Activated naive CD8-positive, alpha-beta T cell treated with anti-CD3 and anti-CD28 coated beads, Interleukin-2, amount 50 U/mL, for 24 hours (primary cell): ENCODE data around the gene ESPN.
"Not testable (repeated sequence)": the region's sequence is repeated elsewhere in the genome, so short reads cannot be mapped to it uniquely, and the experiment has no call there.

Source experiments
- ATAC-seq: fragments of 150-1000 bp; cut with Tn5 transposase; one replicate; pipeline ENCODE4 v1.10.0; 2021
- DNase-seq: peaks from one replicate; pipeline ENCODE4 v3.0.0; 2021
- H3K27ac Mint-ChIP-seq: one replicate; pipeline ENCODE4 v1.8.0; 2021; ENCODE audit warnings: mild to moderate bottlenecking, mixed read lengths
- H3K27me3 Mint-ChIP-seq: one replicate; pipeline ENCODE4 v1.8.0; 2021; ENCODE audit warnings: mixed read lengths
- H3K36me3 Mint-ChIP-seq: one replicate; pipeline ENCODE4 v1.8.0; 2021; ENCODE audit warnings: low read depth, mixed read lengths
- H3K4me1 Mint-ChIP-seq: one replicate; pipeline ENCODE4 v1.8.0; 2021; ENCODE audit warnings: mixed read lengths
- H3K4me3 Mint-ChIP-seq: one replicate; pipeline ENCODE4 v1.8.0; 2021; ENCODE audit warnings: mild to moderate bottlenecking, moderate library complexity, mixed read lengths
- H3K9me3 Mint-ChIP-seq: one replicate; pipeline ENCODE4 v1.8.0; 2021; ENCODE audit warnings: mixed read lengths

The ESPN gene

GRCh38 chr1:6417961-6418667 is 6.5 kb upstream of the ESPN start:
- H3K4me1 Mint-ChIP-seq: peaks cover 5% of the 10 kb centered on the region
- DNase-seq (no peak), ATAC-seq (no peak)
- no peaks in the 10 kb centered on the region for H3K36me3 Mint-ChIP-seq
- H3K27me3 Mint-ChIP-seq: peaks cover 76% of the 10 kb centered on the region
- no peak overlapping the region for H3K4me3 Mint-ChIP-seq
- H3K9me3 Mint-ChIP-seq: no peaks in the 10 kb centered on the region
- H3K27ac Mint-ChIP-seq: no peak overlapping the region

- Mint-ChIP-seq H3K27me3 (peaks cover 78% of the 10 kb centered on the region), H3K4me3 (no peak overlapping the region)
- ATAC-seq: no peak
These were observed 5.7 kb upstream of the ESPN start for GRCh38 chr1:6418668-6419396.

GRCh38 chr1:6419397-6419803 is 5.2 kb upstream of the ESPN start:
- Mint-ChIP-seq H3K9me3 (no peaks in the 10 kb centered on the region), H3K36me3 (no peaks in the 10 kb centered on the region), H3K27ac (no peak overlapping the region), H3K4me3 (no peak overlapping the region), H3K4me1 (peaks cover 10% of the 10 kb centered on the region), H3K27me3 (peaks cover 80% of the 10 kb centered on the region)
- no peak for DNase-seq
- no peak for ATAC-seq

More at GRCh38 chr1:6418668-6419396, 5.7 kb upstream of the ESPN start:
- Mint-ChIP-seq H3K4me1 (peaks cover 5% of the 10 kb centered on the region), H3K9me3 (no peaks in the 10 kb centered on the region), H3K36me3 (no peaks in the 10 kb centered on the region), H3K27ac (no peak overlapping the region)
- no peak for DNase-seq

- H3K4me3 Mint-ChIP-seq: no peak within 1 kb of the TSS
- H3K27me3 Mint-ChIP-seq: peaks cover 77% of the 10 kb centered on the region
- no peaks in the 10 kb centered on the region for H3K36me3 Mint-ChIP-seq
- DNase-seq (no peak), ATAC-seq (no peak)
- no peak within 1 kb of the TSS for H3K27ac Mint-ChIP-seq
- peaks cover 8% of the 10 kb centered on the region for H3K4me1 Mint-ChIP-seq
- no peaks in the 10 kb centered on the region for H3K9me3 Mint-ChIP-seq
These were observed 4.6 kb upstream of the ESPN start, which contains the start of gene HES2 for GRCh38 chr1:6419804-6420453. Gene HES2 (minus strand): TSS chr1:6419919. CDS start chr1:6419820, 99 bp downstream.

- DNase-seq (no peak), ATAC-seq (no peak)
- H3K4me1 Mint-ChIP-seq: peaks cover 8% of the 10 kb centered on the region
- H3K4me3 Mint-ChIP-seq: no peak overlapping the region
- peaks cover 75% of the 10 kb centered on the region for H3K27me3 Mint-ChIP-seq
- no peaks in the 10 kb centered on the region for H3K9me3 Mint-ChIP-seq
- no peak overlapping the region for H3K27ac Mint-ChIP-seq
- H3K36me3 Mint-ChIP-seq: no peaks in the 10 kb centered on the region
These were observed 4.0 kb upstream of the ESPN start for GRCh38 chr1:6420454-6421042.

GRCh38 chr1:6421266-6421665 is 3.3 kb upstream of the ESPN start:
- H3K4me3 Mint-ChIP-seq: no peak overlapping the region
- no peak overlapping the region for H3K27ac Mint-ChIP-seq
- ATAC-seq (no peak), DNase-seq (no peak)
- peaks cover 71% of the 10 kb centered on the region for H3K27me3 Mint-ChIP-seq
- H3K4me1 Mint-ChIP-seq: peaks cover 8% of the 10 kb centered on the region
- H3K9me3 Mint-ChIP-seq: no peaks in the 10 kb centered on the region
- H3K36me3 Mint-ChIP-seq: no peaks in the 10 kb centered on the region

- peaks cover 8% of the 10 kb centered on the region for H3K4me1 Mint-ChIP-seq
- DNase-seq (peak; percentile 75), ATAC-seq (peak; percentile 56)
- no peak overlapping the region for H3K27ac Mint-ChIP-seq
- H3K27me3 Mint-ChIP-seq: peaks cover 58% of the 10 kb centered on the region
- H3K4me3 Mint-ChIP-seq: no peak overlapping the region
- no peaks in the 10 kb centered on the region for H3K9me3 Mint-ChIP-seq
- no peaks in the 10 kb centered on the region for H3K36me3 Mint-ChIP-seq
These were observed 1.1 kb upstream of the ESPN start for GRCh38 chr1:6423321-6423999.

- Mint-ChIP-seq H3K27ac (no peak overlapping the region), H3K4me3 (peak overlapping the region; percentile 21), H3K36me3 (no peaks in the 10 kb centered on the region), H3K9me3 (no peaks in the 10 kb centered on the region), H3K4me1 (peaks cover 8% of the 10 kb centered on the region), H3K27me3 (peaks cover 56% of the 10 kb centered on the region)
- DNase-seq (no peak), ATAC-seq (no peak)
These were observed 493 bp upstream of the ESPN start for GRCh38 chr1:6424000-6424565.

- Mint-ChIP-seq H3K4me1 (peaks cover 8% of the 10 kb centered on the region), H3K27ac (no peak overlapping the region), H3K9me3 (no peaks in the 10 kb centered on the region), H3K27me3 (peaks cover 57% of the 10 kb centered on the region), H3K4me3 (no peak overlapping the region), H3K36me3 (no peaks in the 10 kb centered on the region)
- ATAC-seq (no peak), DNase-seq (no peak)
These were observed 1.1 kb downstream of the ESPN start for GRCh38 chr1:6425658-6426057.

GRCh38 chr1:6426277-6426971 is 1.8 kb downstream of the ESPN start:
- H3K27ac Mint-ChIP-seq: no peak overlapping the region
- peaks cover 51% of the 10 kb centered on the region for H3K27me3 Mint-ChIP-seq
- DNase-seq (no peak), ATAC-seq (no peak)
- no peak overlapping the region for H3K4me3 Mint-ChIP-seq
- no peaks in the 10 kb centered on the region for H3K9me3 Mint-ChIP-seq
- H3K4me1 Mint-ChIP-seq: peaks cover 6% of the 10 kb centered on the region
- no peaks in the 10 kb centered on the region for H3K36me3 Mint-ChIP-seq

GRCh38 chr1:6426972-6427350 is 2.4 kb downstream of the ESPN start:
- Mint-ChIP-seq H3K36me3 (no peaks in the 10 kb centered on the region), H3K4me3 (no peak overlapping the region), H3K27ac (no peak overlapping the region), H3K9me3 (no peaks in the 10 kb centered on the region), H3K4me1 (peaks cover 6% of the 10 kb centered on the region), H3K27me3 (peaks cover 45% of the 10 kb centered on the region)
- DNase-seq (no peak), ATAC-seq (no peak)

GRCh38 chr1:6427441-6428390 is 3.1 kb downstream of the ESPN start:
- H3K4me3 Mint-ChIP-seq: no peak overlapping the region
- ATAC-seq: no peak

GRCh38 chr1:6428453-6428852 is 3.9 kb downstream of the ESPN start:
- not testable (repeated sequence) for H3K4me3 Mint-ChIP-seq, H3K36me3 Mint-ChIP-seq, ATAC-seq, H3K9me3 Mint-ChIP-seq, DNase-seq, H3K4me1 Mint-ChIP-seq, H3K27ac Mint-ChIP-seq
- H3K27me3 Mint-ChIP-seq: peaks cover 34% of the 10 kb centered on the region

More at GRCh38 chr1:6427441-6428390, 3.1 kb downstream of the ESPN start:
- Mint-ChIP-seq H3K4me1 (peaks cover 6% of the 10 kb centered on the region), H3K9me3 (no peaks in the 10 kb centered on the region), H3K27me3 (peaks cover 40% of the 10 kb centered on the region), H3K36me3 (no peaks in the 10 kb centered on the region), H3K27ac (no peak overlapping the region)
- DNase-seq: no peak
